ENCODE measurements around the gene NOM1.

The NOM1 gene

DNA sequence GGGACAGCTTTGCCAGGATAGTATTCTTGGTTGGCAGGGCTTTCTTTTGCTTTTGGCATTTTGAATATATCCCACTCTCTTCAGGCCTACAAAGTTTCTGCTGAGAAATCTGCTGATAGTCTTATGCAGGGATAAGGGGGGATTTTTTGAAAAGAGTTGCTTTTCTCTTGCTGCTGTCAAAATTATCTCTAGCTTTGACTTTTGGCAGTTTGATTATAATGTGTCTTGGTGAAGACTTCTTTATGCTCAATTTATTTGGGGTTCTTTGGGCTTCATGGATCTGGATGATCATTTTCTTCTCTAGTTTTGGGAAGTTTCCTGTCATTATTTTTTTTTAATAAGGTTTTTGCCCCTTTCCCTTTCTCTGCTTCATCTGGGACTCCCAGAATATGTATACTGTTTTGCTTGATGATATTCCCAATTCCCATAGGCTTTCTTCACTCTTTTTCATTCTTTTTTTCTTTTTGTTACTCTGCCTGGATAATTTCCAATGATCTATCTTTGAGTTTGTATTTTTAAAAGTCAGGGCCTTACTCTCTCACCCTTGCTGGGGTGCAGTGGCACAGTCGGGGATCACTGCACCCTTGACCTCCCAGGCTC, 29.6 kb downstream of the NOM1 start:
- H3K4me1 Mint-ChIP-seq (ENCODE audit: low read depth in 2 of 2) = no peaks in the 10 kb centered on the region
- H3K4me3 Mint-ChIP-seq = no peak overlapping the region
- no peak overlapping the region for H3K27ac Mint-ChIP-seq
- ATAC-seq (replicated peaks) = no peak
- H3K36me3 Mint-ChIP-seq (ENCODE audit: insufficient read depth) = no peaks in the 10 kb centered on the region
- H3K27me3 Mint-ChIP-seq = no peaks in the 10 kb centered on the region
- peaks cover 0 to 7% of the 10 kb centered on the region in 2 donors for H3K9me3 Mint-ChIP-seq
- no peak for DNase-seq

DNA sequence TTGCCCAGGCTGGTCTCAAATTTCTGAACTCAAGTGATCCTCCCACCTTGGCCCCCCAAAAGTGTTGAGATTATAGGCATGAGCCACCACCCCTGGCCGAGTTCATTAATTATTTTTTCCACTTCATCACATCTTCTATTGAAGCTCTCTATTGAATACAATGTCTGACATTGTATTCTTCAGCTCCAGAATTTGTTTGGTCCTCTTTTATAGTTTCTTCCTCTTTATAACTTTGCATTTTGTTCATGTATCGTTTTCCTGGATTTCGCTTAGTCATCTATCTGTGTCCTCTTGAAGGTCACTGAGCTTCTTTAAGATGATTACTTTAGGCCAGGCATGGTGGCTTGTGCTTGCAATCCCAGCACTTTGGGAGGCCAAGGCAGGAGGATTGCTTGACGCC, 30.2 kb downstream of the NOM1 start:
- peaks cover 0 to 7% of the 10 kb centered on the region in 2 donors for H3K9me3 Mint-ChIP-seq
- H3K27ac Mint-ChIP-seq = no peak overlapping the region
- no peaks in the 10 kb centered on the region for H3K36me3 Mint-ChIP-seq (ENCODE audit: insufficient read depth)
- no peaks in the 10 kb centered on the region for H3K27me3 Mint-ChIP-seq
- H3K4me3 Mint-ChIP-seq = no peak overlapping the region
- no peak for DNase-seq
- no peaks in the 10 kb centered on the region for H3K4me1 Mint-ChIP-seq (ENCODE audit: low read depth in 2 of 2)
- no peak for ATAC-seq (replicated peaks)

DNA sequence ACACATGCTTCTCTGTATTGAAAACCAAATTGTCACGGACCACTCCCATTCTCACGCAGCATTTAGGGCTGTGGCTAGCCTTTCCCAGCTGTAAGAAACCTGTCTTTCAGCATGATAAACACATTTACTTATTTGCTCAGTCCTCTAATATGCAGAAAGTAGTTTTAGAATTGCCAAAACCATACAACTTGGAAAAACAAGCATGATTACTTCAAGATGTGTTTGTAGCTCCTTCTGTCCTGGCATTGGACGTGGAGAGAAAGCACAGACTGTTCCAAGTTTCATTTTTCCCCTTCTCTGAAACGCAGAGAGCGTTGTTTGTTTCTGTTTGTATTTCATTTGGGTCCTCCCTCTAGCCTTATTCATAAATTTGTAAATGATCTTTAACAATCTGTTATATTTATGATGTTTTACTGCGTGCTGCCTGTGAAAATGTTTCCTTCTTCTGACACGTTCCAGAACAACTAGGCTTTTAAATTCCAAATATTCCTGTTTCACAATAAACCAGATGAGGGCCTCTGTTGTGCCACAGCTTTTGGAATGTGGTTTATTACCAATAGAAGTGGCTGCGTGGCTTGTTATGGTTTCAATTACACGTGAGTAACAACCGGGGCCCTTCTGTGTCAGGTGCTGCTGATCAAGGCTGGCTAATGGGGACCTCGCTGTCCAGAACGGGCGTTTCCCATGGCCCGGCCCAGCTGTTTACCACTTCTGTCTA, 34.8 kb downstream of the NOM1 start:
- no peak for DNase-seq
- no peak overlapping the region for H3K4me3 Mint-ChIP-seq
- ATAC-seq (replicated peaks) = no peak
- H3K4me1 Mint-ChIP-seq (ENCODE audit: low read depth in 2 of 2) = no peaks in the 10 kb centered on the region
- H3K9me3 Mint-ChIP-seq = peaks cover 0 to 7% of the 10 kb centered on the region in 2 donors
- peaks cover 0 to 14% of the 10 kb centered on the region in 2 donors for H3K27me3 Mint-ChIP-seq
- no peaks in the 10 kb centered on the region for H3K36me3 Mint-ChIP-seq (ENCODE audit: insufficient read depth)
- no peak overlapping the region for H3K27ac Mint-ChIP-seq

DNA sequence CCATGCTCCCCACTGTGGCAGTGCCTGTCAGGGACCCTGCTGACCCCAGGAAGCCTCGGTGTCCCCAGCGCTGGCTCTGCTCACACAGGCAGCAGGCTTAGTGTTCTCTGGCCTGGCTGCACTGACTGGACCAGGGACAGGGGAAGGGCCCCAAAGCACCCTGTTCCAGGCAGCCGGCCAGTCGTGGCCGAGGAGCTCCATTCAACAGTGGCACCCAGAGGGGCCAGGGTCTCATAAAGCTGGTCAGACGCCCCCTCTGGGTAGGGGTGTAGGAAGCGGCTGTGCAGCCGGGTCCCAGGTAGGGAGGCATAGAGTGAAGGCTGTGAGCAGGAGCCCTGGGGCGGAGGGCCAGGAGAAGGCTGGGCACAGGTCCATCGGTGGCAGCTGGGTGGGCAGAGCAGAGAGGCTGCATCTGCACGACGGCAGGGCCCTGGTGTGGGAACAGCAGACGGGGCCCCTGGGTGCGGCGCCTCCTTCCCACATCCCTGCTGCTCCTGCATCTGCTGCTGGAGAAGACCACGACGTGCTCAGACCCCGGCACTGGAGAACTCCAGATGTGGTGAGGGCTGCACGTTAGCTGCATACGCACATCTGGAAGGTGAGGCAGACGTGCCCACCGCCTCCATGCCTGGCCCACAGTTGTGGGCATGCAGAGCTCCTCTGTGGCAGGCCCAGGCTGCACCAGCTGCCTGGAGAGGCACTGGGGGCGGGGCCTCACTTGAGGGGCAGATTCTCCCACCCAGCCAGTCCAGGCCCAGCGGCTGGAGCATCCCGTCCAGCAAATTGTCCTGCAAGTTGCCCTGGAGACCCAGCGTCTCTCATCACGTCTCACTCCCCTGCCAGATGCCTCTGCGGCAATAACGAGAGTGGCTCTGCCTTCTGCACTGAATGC, 35.8 kb downstream of the NOM1 start:
- ATAC-seq (replicated peaks) (no peak), DNase-seq (no peak)
- no peak overlapping the region for H3K27ac Mint-ChIP-seq
- no peaks in the 10 kb centered on the region for H3K36me3 Mint-ChIP-seq (ENCODE audit: insufficient read depth)
- H3K9me3 Mint-ChIP-seq = no peaks in the 10 kb centered on the region
- no peaks in the 10 kb centered on the region for H3K4me1 Mint-ChIP-seq (ENCODE audit: low read depth in 2 of 2)
- H3K4me3 Mint-ChIP-seq = no peak overlapping the region
- peaks cover 1 to 24% of the 10 kb centered on the region in 2 donors for H3K27me3 Mint-ChIP-seq

DNA sequence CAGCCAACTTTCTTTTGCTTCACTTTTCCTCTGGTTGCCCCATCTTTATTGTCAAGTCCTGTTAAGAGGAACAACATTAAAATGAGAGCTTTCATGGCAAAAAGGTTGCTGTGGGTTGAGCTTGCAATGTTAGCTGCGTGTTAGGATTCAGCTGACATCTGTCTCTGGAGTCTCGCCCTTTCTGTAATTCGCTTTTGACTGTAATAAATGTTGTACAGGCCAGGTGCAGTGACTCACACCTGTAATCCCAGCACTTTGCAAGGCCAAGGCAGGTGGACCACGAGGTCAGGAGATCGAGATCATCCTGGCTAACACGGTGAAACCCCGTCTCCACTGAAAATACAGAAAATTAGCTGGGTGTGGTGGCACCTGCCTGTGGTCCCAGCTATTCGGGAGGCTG, 36.9 kb downstream of the NOM1 start:
- Mint-ChIP-seq H3K4me1 (ENCODE audit: low read depth in 2 of 2) (no peaks in the 10 kb centered on the region), H3K9me3 (no peaks in the 10 kb centered on the region), H3K4me3 (no peak overlapping the region), H3K27ac (no peak overlapping the region), H3K36me3 (ENCODE audit: insufficient read depth) (no peaks in the 10 kb centered on the region), H3K27me3 (peaks cover 8 to 33% of the 10 kb centered on the region in 2 donors)
- DNase-seq = no peak
- no peak for ATAC-seq (replicated peaks)

DNA sequence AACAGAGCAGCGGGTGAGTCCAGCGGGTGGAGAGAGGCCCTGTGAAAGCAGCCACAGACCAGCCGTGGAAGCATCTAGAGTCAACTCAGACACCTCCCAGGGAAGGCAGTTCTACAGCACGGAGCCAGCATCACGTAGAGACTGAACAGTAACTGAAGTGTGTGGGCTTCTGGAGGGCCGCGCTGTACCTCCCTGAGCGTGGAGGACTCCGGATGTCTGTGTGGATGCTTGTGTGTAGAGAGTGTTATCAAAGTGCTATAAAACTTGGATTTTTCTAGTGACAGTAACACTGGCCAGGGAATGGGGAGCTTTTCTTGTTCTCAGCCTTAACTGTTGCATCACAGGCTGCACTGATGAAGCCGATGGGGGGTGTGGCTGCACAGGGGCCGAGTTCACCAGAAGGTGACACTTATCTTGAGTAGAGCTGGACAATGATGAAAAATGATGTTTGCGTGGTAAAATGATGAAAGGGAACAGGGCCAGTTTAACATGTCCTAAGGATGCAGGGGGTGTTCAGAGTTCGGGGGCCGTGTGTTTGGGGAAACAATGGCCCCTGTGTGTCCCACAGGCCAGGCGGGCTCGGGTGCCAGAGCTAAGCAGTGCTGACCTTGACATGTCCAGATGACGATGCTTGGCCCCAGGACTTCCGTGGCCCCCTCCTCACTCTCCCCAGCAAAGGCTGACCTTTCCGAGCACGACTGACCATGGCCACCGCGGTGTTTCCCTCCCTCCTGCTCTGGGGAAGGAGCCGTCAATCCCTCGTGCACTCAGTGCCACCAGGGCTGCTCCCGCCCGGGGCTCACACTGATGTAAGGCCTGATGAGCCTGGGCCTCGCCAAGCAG, 39.1 kb downstream of the NOM1 start:
- Mint-ChIP-seq H3K27ac (no peak overlapping the region), H3K36me3 (ENCODE audit: insufficient read depth) (no peaks in the 10 kb centered on the region), H3K9me3 (no peaks in the 10 kb centered on the region), H3K4me3 (no peak overlapping the region), H3K27me3 (peaks cover 18 to 51% of the 10 kb centered on the region in 2 donors), H3K4me1 (ENCODE audit: low read depth in 2 of 2) (no peaks in the 10 kb centered on the region)
- no peak for ATAC-seq (replicated peaks)
- DNase-seq = no peak

DNA sequence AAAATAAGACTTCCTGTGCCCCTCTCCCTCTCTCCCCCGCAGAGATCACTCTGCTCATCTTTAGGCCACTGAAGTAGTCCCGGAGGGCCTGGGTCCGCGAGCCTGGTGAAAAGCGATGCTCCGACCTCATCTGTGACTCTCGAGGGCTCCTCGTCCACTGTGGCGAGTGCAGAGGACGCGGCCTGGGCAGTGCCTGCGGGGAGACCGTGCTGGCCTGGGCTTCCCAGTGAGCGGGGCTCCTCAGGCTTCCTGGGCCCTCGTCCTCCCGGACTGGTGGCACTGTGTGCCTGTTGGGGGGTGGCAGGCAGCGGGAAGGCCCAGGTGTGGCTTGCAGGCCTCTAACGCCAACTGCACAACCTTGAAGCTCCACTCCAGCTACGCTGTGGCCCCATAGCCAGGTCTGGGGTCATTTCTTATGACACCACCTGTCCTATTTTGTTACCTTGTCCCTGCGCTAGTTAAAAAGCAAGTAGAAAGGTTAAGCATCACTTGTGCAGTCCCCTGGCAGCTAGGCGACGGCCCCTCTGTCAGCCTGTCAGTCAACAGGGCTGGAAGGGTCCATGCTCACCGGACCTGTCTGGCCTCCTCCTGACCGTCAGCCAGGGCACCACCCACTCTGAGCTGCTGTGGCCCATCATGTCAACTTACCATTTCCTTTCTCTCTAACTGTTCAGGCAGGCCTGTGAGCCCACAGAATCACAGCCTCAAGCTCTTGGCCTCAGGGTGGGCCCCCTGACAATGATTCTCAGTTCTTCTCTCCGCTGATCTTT, 40.4 kb downstream of the NOM1 start:
- Mint-ChIP-seq H3K4me1 (ENCODE audit: low read depth in 2 of 2) (no peaks in the 10 kb centered on the region), H3K4me3 (no peak overlapping the region), H3K27me3 (peaks cover 23 to 65% of the 10 kb centered on the region in 2 donors), H3K9me3 (no peaks in the 10 kb centered on the region), H3K36me3 (ENCODE audit: insufficient read depth) (peaks cover 3% of the 10 kb centered on the region), H3K27ac (no peak overlapping the region)
- ATAC-seq (replicated peaks) = no peak
- DNase-seq = no peak

DNA sequence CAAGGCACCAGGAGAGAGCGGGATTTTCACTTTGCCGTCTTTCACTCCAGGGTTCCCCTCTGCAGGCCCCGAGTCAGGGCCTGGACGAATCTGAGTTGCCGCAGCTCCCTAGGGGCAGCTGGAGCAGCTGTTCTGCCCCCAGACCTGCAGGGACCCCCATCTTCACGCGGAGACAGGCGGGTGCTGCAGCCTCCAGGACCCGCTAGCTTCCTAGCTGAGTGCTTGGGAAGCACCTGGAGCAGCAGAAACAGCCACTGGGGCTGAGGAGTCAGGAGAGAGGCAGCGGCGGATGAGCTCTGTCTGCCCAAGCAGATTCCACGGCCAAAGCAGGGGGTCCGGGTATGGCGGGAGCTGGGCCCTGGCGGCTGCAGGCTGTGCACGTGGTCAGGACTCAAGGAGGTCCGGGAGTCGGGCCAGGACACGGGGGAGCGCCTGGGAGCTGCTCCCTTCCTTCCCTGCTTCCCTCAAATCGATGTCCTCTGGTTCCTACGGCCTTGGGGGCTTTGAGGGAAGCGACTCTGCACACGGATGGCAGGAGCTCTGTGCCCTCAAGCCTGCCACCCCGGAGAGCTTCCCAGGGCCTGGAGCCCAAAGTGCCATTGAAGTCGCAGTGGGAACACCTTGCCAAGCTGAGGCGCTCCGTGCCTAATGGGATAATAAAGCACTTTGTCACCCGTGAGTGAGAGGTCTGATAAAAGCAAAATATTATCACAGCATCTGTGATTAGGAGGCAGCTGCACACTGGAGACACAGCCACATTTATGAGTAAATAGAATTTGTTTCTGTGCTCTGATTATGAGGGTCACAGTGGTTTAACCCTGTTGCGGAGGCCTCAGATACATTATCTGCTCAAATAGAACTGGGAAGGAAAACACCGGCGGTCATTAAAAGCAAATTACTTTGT, 43.8 kb downstream of the NOM1 start:
- no peak for ATAC-seq (replicated peaks)
- Mint-ChIP-seq H3K4me3 (no peak overlapping the region), H3K9me3 (no peaks in the 10 kb centered on the region), H3K27ac (no peak overlapping the region), H3K4me1 (ENCODE audit: low read depth in 2 of 2) (no peaks in the 10 kb centered on the region), H3K36me3 (ENCODE audit: insufficient read depth) (peaks cover 3% of the 10 kb centered on the region), H3K27me3 (peaks cover 48 to 95% of the 10 kb centered on the region in 2 donors)
- DNase-seq = no peak

DNA sequence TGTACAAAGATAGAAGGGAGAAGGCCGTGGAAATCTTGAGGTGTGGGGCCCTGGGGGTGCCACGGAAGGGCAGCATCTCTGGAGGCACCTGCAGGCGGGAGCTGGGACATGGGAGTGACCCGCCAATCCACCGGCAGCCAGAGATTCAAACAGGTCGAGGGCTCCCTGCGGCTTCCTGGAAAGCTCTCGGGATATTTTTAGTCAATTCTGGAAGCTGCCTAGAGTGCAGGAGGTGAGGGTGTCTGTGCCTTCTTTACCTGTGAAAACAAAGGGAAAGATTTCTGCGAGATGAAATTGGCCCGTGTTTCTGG, 44.4 kb downstream of the NOM1 start:
- ATAC-seq (replicated peaks) (no peak), DNase-seq (no peak)
- no peaks in the 10 kb centered on the region for H3K4me1 Mint-ChIP-seq (ENCODE audit: low read depth in 2 of 2)
- H3K27ac Mint-ChIP-seq = no peak overlapping the region
- no peak overlapping the region for H3K4me3 Mint-ChIP-seq
- no peaks in the 10 kb centered on the region for H3K9me3 Mint-ChIP-seq
- H3K27me3 Mint-ChIP-seq = peaks cover 54 to 95% of the 10 kb centered on the region in 2 donors
- H3K36me3 Mint-ChIP-seq (ENCODE audit: insufficient read depth) = peaks cover 3% of the 10 kb centered on the region

DNA sequence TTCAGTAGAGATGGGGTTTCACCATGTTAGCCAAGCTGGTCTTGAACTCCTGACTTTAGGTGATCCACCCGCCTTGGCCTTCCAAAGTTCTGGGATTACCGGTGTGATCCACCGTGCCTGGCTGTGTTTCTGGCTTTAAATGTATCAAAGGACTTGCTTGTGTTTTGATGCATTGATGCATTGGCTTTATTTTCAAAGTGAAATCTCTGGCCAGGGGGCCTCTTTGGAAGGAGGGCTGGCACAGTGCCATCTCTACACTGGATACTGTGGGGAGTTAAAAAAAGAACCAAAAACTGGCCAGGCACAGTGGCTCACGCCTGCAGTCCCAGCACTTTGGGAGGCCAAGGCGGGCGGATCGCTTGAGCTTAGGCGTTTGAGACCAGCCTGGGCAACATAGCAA, 44.9 kb downstream of the NOM1 start:
- H3K4me1 Mint-ChIP-seq (ENCODE audit: low read depth in 2 of 2) = peaks cover 0 to 3% of the 10 kb centered on the region in 2 donors
- no peak for DNase-seq
- ATAC-seq (replicated peaks) = no peak
- no peak overlapping the region for H3K4me3 Mint-ChIP-seq
- peaks cover 3% of the 10 kb centered on the region for H3K36me3 Mint-ChIP-seq (ENCODE audit: insufficient read depth)
- H3K27ac Mint-ChIP-seq = no peak overlapping the region
- H3K27me3 Mint-ChIP-seq = peaks cover 59 to 95% of the 10 kb centered on the region in 2 donors
- H3K9me3 Mint-ChIP-seq = no peaks in the 10 kb centered on the region

DNA sequence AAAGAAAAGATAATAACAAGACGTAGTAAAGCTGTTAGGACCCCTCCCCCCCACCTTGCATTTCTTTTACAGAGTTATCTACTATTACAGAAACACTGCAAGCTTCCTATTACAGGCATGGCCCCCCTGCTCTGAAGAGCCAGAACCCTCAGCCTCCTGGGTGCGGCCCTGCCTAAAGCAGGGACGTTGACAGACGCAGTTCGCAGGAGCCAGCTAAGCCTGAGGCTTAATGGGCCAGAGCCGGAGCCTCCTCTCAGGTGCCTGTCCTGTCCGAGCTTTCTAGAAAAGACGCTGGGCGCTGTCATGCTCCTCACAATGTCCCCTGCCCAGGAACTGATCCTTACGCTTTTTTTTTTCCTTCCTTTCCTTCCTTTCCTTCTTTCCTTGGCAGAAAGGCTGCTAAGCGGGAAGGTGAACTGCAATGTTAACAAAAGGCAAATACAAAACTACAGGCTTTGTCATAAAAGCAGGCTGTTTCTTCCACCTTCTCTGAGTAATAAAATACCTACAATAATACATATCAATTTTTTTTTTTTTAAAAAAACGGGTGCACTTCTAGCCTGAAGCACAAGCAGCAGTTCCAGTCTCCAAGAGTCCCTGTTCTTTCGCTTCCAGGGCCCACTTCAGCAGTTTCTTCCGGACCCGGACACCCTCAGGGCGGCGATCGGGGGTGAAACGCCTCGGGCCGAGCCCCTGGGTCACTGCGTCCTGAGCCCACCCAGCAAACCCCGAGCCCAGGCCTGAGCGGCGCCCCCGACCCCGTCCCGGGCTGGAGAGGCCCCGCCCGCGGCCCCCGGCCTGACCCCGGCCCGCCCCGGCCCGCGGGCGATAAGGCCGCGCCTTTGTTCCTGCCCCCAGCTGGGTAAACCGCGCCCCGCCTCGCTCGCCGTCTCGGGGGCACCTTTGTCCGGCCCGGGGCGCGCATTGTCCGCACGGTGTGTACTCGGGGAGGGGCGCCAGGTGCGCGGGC, 49.8 kb downstream of the NOM1 start:
- no peak for ATAC-seq (replicated peaks)
- no peak overlapping the region for H3K27ac Mint-ChIP-seq
- DNase-seq = no peak
- peaks cover 9 to 10% of the 10 kb centered on the region in 2 donors for H3K4me1 Mint-ChIP-seq (ENCODE audit: low read depth in 2 of 2)
- peaks cover 77 to 95% of the 10 kb centered on the region in 2 donors for H3K27me3 Mint-ChIP-seq
- H3K36me3 Mint-ChIP-seq (ENCODE audit: insufficient read depth) = peaks cover 10% of the 10 kb centered on the region
- peak overlapping the region; percentile 63 to 74 for H3K4me3 Mint-ChIP-seq
- no peaks in the 10 kb centered on the region for H3K9me3 Mint-ChIP-seq
